ENCODE data around the gene LGALS1. TPM values are rescaled to one million over a fixed set of nuclear protein-coding genes. Genes with fewer than 3 reads are reported as not detected.

Gene LGALS1
- total and polyA plus RNA-seq, 4 donors: 347 to 1,622 (median 947) TPM

- no peaks in the 10 kb centered on the region for H3K27me3 ChIP-seq (ENCODE audit: control insufficient read depth in 3 of 3, insufficient read depth in 3 of 3, low read length in 2 of 3)
- ATAC-seq (ENCODE audit: insufficient read depth, low FRiP score): no peak
- 92 to 95% methylated on average over 10 of the region's 10 CpGs for WGBS, 2 donors
- peaks cover 7 to 42% (median 22%) of the 10 kb centered on the region in 5 donors for H3K4me1 ChIP-seq (ENCODE audit: control insufficient read depth in 5 of 5, insufficient read depth in 5 of 5, low read length in 5 of 5)
- H3K9ac ChIP-seq (ENCODE audit: insufficient read depth in 1 of 2, low read length in 2 of 2): no peak overlapping the region
- H3K27ac ChIP-seq (ENCODE audit: low read depth in 1 of 2, low read length in 1 of 2): no peak overlapping the region
- peaks cover 0 to 44% (median 17%) of the 10 kb centered on the region in 4 donors for H3K36me3 ChIP-seq (ENCODE audit: control insufficient read depth in 4 of 4, insufficient read depth in 4 of 4, low read length in 4 of 4)
- no peak for DNase-seq
- H3K4me3 ChIP-seq: no peak overlapping the region
- H3K9me3 ChIP-seq (ENCODE audit: control insufficient read depth in 4 of 4, insufficient read depth in 3 of 4, low read length in 3 of 4): no peaks in the 10 kb centered on the region
- no peak for TF ChIP-seq CTCF (IDR thresholded peaks at IDR 0.05; ENCODE audit: control extremely low read depth, extremely low read depth)
Measured at GRCh38 chr22:37629928-37630327, 45.5 kb upstream of the LGALS1 start.

DNA sequence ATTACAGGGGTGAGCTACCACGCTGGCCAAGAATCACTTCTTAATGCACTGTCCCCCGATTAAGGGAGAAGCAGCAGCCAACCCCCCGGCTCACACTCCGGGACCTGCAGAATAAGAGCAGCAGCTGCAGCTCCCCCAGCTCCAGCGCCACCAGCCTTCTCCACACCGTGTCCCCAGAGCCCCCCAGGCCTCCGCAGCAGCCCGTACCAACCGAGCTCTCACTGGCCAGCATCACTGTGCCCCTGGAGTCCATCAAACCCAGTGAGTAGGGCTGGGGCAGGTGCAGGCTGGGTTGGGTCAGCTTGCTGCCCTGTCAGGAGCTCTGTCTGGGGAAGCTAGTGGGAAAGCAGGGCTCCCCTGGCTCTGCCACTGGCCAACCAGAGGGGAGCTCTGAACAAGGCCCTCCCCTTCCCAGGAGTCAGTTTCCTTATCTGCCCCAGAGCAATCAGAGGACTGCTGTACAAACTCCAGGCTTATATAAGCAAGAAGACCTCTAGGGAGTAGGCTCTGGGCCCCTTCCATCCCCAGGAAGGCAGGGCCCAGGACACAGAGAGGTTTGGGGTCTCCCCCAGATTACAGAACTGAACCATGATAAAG is 44.5 kb upstream of the LGALS1 start:
- no peak for TF ChIP-seq CTCF (IDR thresholded peaks at IDR 0.05; ENCODE audit: control extremely low read depth, extremely low read depth)
- H3K4me1 ChIP-seq (ENCODE audit: control insufficient read depth in 5 of 5, insufficient read depth in 5 of 5, low read length in 5 of 5): peaks cover 7 to 45% (median 23%) of the 10 kb centered on the region in 5 donors
- H3K9me3 ChIP-seq (ENCODE audit: control insufficient read depth in 4 of 4, insufficient read depth in 3 of 4, low read length in 3 of 4): no peaks in the 10 kb centered on the region
- no peak overlapping the region for H3K27ac ChIP-seq (ENCODE audit: low read depth in 1 of 2, low read length in 1 of 2)
- 96 to 99% methylated on average over 9 of the region's 9 CpGs for WGBS, 2 donors
- H3K36me3 ChIP-seq (ENCODE audit: control insufficient read depth in 4 of 4, insufficient read depth in 4 of 4, low read length in 4 of 4): peaks cover 0 to 39% (median 16%) of the 10 kb centered on the region in 4 donors
- ATAC-seq (ENCODE audit: insufficient read depth, low FRiP score) (no peak), DNase-seq (no peak)
- H3K9ac ChIP-seq (ENCODE audit: insufficient read depth in 1 of 2, low read length in 2 of 2): no peak overlapping the region
- no peak overlapping the region for H3K4me3 ChIP-seq
- no peaks in the 10 kb centered on the region for H3K27me3 ChIP-seq (ENCODE audit: control insufficient read depth in 3 of 3, insufficient read depth in 3 of 3, low read length in 2 of 3)

GRCh38 chr22:37631448-37632173 is 43.8 kb upstream of the LGALS1 start:
- WGBS, 2 donors: 81 to 84% methylated on average over 19 of the region's 19 CpGs
- ATAC-seq (ENCODE audit: insufficient read depth, low FRiP score) (no peak), DNase-seq (peak in 1 of 3 donors; percentile 46)
- Histone ChIP-seq H3K4me3 (no peak overlapping the region), H3K4me1 (ENCODE audit: control insufficient read depth in 5 of 5, insufficient read depth in 5 of 5, low read length in 5 of 5) (peaks cover 7 to 49% (median 23%) of the 10 kb centered on the region in 5 donors), H3K9ac (ENCODE audit: insufficient read depth in 1 of 2, low read length in 2 of 2) (peak overlapping the region in 1 of 2 donors; percentile 13), H3K27ac (ENCODE audit: low read depth in 1 of 2, low read length in 1 of 2) (peak overlapping the region in 1 of 2 donors; percentile 55), H3K27me3 (ENCODE audit: control insufficient read depth in 3 of 3, insufficient read depth in 3 of 3, low read length in 2 of 3) (no peaks in the 10 kb centered on the region), H3K36me3 (ENCODE audit: control insufficient read depth in 4 of 4, insufficient read depth in 4 of 4, low read length in 4 of 4) (peaks cover 0 to 39% (median 16%) of the 10 kb centered on the region in 4 donors), H3K9me3 (ENCODE audit: control insufficient read depth in 4 of 4, insufficient read depth in 3 of 4, low read length in 3 of 4) (no peaks in the 10 kb centered on the region)
- no peak for TF ChIP-seq CTCF (IDR thresholded peaks at IDR 0.05; ENCODE audit: control extremely low read depth, extremely low read depth)

Data from lung (tissue), 12 donors.